Measurements from ENCODE around the gene MPP2.

DNA sequence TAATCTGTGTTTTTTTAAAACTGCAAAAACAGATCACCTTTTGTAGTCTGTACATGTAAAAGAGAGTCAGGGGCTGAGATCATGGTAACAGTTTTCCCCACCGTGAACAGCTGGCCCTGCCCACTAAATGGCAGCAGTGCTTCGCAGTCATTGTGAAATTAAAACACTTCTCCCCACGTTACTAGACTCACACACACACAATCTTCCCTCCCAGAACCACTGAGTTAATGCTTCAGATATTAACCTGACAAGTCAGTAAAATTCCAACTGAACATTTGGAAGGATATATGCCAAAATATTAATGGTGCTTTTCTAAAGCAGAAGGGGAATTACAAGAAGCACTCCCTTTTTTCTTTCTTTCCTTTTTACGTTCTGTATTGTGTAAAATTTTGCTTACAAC, 61.6 kb downstream of the MPP2 start:
- TF ChIP-seq POLR2A (IDR thresholded peaks at IDR 0.05; ENCODE audit: low read length): no peak
- TF ChIP-seq GATA1 (IDR thresholded peaks at IDR 0.05; ENCODE audit: low read depth, low read length): no peak
